ENCODE measurements around the gene SH3RF2. TPM values are rescaled to one million over a fixed set of nuclear protein-coding genes. Genes with fewer than 3 reads are reported as not detected.

SH3RF2 gene
- total RNA-seq, 2 experiments from 2014 or later: not detected

- POLR2A ChIA-PET: no interaction called here
- Mint-ChIP-seq H3K27ac (no peak overlapping the region), H3K27me3 (peaks cover 2% of the 10 kb centered on the region), H3K4me3 (no peak overlapping the region), H3K4me1 (no peaks in the 10 kb centered on the region), H3K9me3 (no peaks in the 10 kb centered on the region), H3K36me3 (no peaks in the 10 kb centered on the region)
- no peak for ATAC-seq (ENCODE audit: low read depth)
- DNase-seq: no peak
Measured at GRCh38 chr5:145912594-145912993, 23.8 kb upstream of the SH3RF2 start.

DNA sequence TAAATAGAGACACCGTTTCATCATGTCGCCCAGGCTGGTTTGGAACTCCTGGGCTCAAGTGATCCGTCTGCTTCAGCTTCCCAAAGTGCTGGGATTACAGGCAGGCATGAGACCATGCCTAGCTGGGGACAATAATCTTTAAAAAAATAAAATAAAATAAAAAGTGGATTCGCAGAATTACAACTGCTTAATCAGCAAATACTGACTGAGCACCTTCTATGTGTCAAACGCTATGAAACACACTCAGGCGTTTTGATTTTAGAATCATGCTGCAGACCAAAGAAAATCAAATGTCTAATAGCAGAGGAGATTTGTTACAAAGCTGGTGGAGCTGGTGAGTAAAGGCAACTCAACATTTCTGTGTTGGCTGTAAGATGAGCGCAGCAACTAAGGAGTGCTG is 22.7 kb upstream of the SH3RF2 start:
- no peak for DNase-seq
- Mint-ChIP-seq H3K9me3 (no peaks in the 10 kb centered on the region), H3K27me3 (no peaks in the 10 kb centered on the region), H3K36me3 (no peaks in the 10 kb centered on the region), H3K27ac (no peak overlapping the region), H3K4me1 (no peaks in the 10 kb centered on the region), H3K4me3 (no peak overlapping the region)
- POLR2A ChIA-PET: no interaction called here
- no peak for ATAC-seq (ENCODE audit: low read depth)

- Mint-ChIP-seq H3K27me3 (no peaks in the 10 kb centered on the region), H3K9me3 (no peaks in the 10 kb centered on the region), H3K4me1 (no peaks in the 10 kb centered on the region), H3K27ac (no peak overlapping the region), H3K36me3 (no peaks in the 10 kb centered on the region), H3K4me3 (no peak overlapping the region)
- POLR2A ChIA-PET: no interaction called here
- no peak for DNase-seq
- no peak for ATAC-seq (ENCODE audit: low read depth)
Measured at GRCh38 chr5:145915970-145916638, 20.3 kb upstream of the SH3RF2 start.

- Mint-ChIP-seq H3K4me3 (no peak overlapping the region), H3K27ac (no peak overlapping the region), H3K4me1 (no peaks in the 10 kb centered on the region), H3K36me3 (no peaks in the 10 kb centered on the region), H3K27me3 (no peaks in the 10 kb centered on the region), H3K9me3 (no peaks in the 10 kb centered on the region)
- ATAC-seq (ENCODE audit: low read depth) (no peak), DNase-seq (no peak)
- POLR2A ChIA-PET: no interaction called here
Measured at GRCh38 chr5:145917288-145917687, 19.1 kb upstream of the SH3RF2 start.

DNA sequence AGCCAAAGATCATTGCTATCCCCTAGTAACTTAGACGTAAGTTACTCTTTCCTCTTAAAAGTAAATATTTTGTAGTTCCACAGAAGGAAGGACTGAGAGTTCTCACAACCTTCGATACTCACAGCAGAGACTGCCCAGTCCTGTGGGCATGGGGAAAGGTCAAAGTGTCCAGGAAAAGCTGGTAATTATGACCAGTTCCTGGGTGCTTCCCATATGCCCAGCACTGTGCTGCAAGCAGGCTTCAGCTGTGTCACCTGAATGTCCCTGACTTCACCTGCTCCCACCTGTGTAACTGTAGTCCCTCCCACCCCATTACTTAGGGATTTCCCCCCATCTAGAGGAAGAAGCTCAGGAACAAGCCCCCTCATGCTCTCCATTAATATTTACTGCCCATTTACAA is 18.0 kb upstream of the SH3RF2 start:
- ATAC-seq (ENCODE audit: low read depth) (no peak), DNase-seq (no peak)
- no peak overlapping the region for H3K27ac Mint-ChIP-seq
- no peaks in the 10 kb centered on the region for H3K36me3 Mint-ChIP-seq
- H3K4me1 Mint-ChIP-seq: no peaks in the 10 kb centered on the region
- POLR2A ChIA-PET: no interaction called here
- H3K9me3 Mint-ChIP-seq: no peaks in the 10 kb centered on the region
- H3K4me3 Mint-ChIP-seq: no peak overlapping the region
- H3K27me3 Mint-ChIP-seq: no peaks in the 10 kb centered on the region

DNA sequence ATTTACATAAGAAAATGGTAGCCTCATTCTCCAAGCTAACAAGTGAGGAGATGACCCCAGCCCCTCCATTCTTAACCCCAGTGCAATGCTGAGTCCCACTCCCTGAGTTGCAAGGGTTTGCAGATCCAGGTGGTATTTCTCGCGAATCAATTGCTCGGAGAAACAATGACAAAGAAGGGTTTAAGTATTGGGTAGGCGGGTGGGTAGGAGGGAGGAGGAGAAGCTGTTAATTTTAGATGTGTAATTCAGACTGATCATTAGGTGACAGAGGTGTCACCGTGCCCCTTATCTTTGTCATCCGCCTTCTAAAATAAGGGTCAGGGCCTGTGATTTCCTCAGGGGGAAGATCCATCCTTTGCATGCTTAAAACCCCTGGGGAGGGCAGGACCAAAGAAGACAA is 17.0 kb upstream of the SH3RF2 start:
- Mint-ChIP-seq H3K27me3 (no peaks in the 10 kb centered on the region), H3K36me3 (no peaks in the 10 kb centered on the region), H3K27ac (no peak overlapping the region), H3K9me3 (no peaks in the 10 kb centered on the region), H3K4me1 (no peaks in the 10 kb centered on the region), H3K4me3 (no peak overlapping the region)
- DNase-seq (no peak), ATAC-seq (ENCODE audit: low read depth) (no peak)
- POLR2A ChIA-PET: no interaction called here

GRCh38 chr5:145920542-145921210 is 15.7 kb upstream of the SH3RF2 start:
- POLR2A ChIA-PET: no interaction called here
- H3K4me1 Mint-ChIP-seq: no peaks in the 10 kb centered on the region
- H3K4me3 Mint-ChIP-seq: no peak overlapping the region
- no peaks in the 10 kb centered on the region for H3K27me3 Mint-ChIP-seq
- DNase-seq: no peak
- no peak for ATAC-seq (ENCODE audit: low read depth)
- no peaks in the 10 kb centered on the region for H3K9me3 Mint-ChIP-seq
- no peak overlapping the region for H3K27ac Mint-ChIP-seq
- no peaks in the 10 kb centered on the region for H3K36me3 Mint-ChIP-seq

DNA sequence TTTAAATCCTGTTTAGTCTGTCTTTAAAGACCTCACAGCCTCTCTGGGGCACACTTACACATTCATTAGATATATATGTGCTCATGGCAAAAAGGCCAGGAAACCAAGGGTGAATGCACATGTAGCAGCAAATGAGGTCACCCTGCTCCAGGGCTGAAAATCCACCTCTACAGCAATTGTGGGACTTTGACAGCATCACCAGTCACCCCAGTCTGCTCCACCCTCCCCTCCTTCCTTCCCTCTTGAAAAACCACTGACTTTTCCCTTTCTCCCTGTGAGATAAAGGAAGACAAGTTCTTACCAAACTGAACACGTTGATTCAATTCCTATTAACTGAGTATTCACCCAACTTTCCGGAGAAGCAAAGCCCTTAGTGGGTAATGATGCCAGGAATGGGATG is 15.2 kb upstream of the SH3RF2 start:
- POLR2A ChIA-PET: no interaction called here

GRCh38 chr5:145922059-145922458 is 14.3 kb upstream of the SH3RF2 start:
- no peaks in the 10 kb centered on the region for H3K4me1 Mint-ChIP-seq
- DNase-seq (no peak), ATAC-seq (ENCODE audit: low read depth) (no peak)
- H3K9me3 Mint-ChIP-seq: no peaks in the 10 kb centered on the region
- H3K4me3 Mint-ChIP-seq: no peak overlapping the region
- POLR2A ChIA-PET: no interaction called here
- peaks cover 3% of the 10 kb centered on the region for H3K27me3 Mint-ChIP-seq
- no peak overlapping the region for H3K27ac Mint-ChIP-seq
- no peaks in the 10 kb centered on the region for H3K36me3 Mint-ChIP-seq

More for the DNA sequence above, 15.2 kb upstream of the SH3RF2 start:
- H3K27ac Mint-ChIP-seq: no peak overlapping the region
- H3K4me1 Mint-ChIP-seq: no peaks in the 10 kb centered on the region
- no peak for DNase-seq
- H3K36me3 Mint-ChIP-seq: no peaks in the 10 kb centered on the region
- no peak for ATAC-seq (ENCODE audit: low read depth)
- H3K9me3 Mint-ChIP-seq: no peaks in the 10 kb centered on the region
- H3K4me3 Mint-ChIP-seq: no peak overlapping the region
- peaks cover 3% of the 10 kb centered on the region for H3K27me3 Mint-ChIP-seq

DNA sequence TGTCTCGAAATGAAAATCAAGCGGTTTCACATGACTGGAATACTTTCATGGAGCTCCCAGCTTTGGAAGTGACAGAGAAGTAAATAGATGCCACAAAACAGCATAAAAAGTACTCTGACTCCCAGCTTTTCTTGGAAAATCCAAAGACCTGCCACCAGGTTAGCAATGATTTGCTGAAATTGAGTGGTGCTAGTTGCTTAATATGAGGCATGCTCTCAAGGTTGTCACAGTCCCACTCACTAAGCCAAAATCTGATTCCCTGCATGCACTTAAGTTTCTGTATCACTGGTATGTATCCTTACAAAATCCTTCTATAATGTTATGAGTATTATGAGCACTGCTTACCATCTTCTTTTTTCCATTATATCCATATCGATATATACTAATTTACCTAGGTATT is 13.0 kb upstream of the SH3RF2 start:
- Mint-ChIP-seq H3K27ac (no peak overlapping the region), H3K9me3 (no peaks in the 10 kb centered on the region), H3K27me3 (peaks cover 3% of the 10 kb centered on the region), H3K4me3 (no peak overlapping the region), H3K36me3 (no peaks in the 10 kb centered on the region), H3K4me1 (no peaks in the 10 kb centered on the region)
- POLR2A ChIA-PET: no interaction called here
- DNase-seq: no peak
- ATAC-seq (ENCODE audit: low read depth): no peak

DNA sequence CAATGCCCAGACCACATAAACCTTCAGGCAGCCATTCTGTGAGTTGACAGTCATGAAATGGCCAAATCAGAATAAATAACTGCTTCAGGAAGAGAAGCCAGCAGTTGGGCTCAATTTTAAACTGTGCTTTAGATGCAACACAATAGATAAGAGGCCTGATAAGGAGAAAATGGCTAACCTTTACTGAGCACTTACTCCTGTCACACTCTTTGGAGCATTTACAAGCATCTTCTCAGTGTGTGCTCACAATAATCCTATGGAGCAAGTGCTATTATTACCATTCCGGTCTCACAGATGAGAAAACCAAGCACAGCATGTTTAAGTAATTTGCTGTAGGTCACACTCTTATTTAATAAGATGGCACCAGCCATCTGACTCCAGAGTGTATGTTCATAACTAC is 11.5 kb upstream of the SH3RF2 start:
- ATAC-seq (ENCODE audit: low read depth): no peak
- H3K27ac Mint-ChIP-seq: no peak overlapping the region

GRCh38 chr5:145925353-145925752 is 11.0 kb upstream of the SH3RF2 start:
- no peaks in the 10 kb centered on the region for H3K36me3 Mint-ChIP-seq
- H3K27me3 Mint-ChIP-seq: peaks cover 3% of the 10 kb centered on the region
- no peaks in the 10 kb centered on the region for H3K4me1 Mint-ChIP-seq
- DNase-seq (no peak), ATAC-seq (ENCODE audit: low read depth) (no peak)
- POLR2A ChIA-PET: no interaction called here
- H3K4me3 Mint-ChIP-seq: no peak overlapping the region
- H3K27ac Mint-ChIP-seq: no peak overlapping the region
- no peaks in the 10 kb centered on the region for H3K9me3 Mint-ChIP-seq

More for the DNA sequence above, 11.5 kb upstream of the SH3RF2 start:
- H3K36me3 Mint-ChIP-seq: no peaks in the 10 kb centered on the region
- no peak overlapping the region for H3K4me3 Mint-ChIP-seq
- POLR2A ChIA-PET: no interaction called here
- DNase-seq: no peak
- H3K27me3 Mint-ChIP-seq: peaks cover 3% of the 10 kb centered on the region
- no peaks in the 10 kb centered on the region for H3K4me1 Mint-ChIP-seq
- no peaks in the 10 kb centered on the region for H3K9me3 Mint-ChIP-seq

DNA sequence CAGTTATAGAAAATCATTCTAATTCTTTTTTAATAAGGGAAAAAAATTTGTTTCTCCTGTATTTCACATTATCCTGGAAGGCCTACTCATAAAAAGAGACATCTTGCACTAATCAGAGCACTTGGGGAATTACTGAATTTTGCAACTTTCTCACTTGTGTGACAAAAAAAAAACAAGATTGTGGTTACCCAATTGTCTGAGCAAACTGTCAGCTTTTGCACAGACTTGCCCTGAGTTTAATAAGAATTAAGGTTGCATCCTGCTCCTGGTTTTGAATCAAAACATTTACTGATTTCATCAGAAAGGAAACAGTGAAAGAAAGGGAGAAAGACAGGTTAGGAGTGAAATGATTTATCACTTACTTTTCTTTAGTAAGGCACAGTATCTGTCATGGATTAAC is 10.6 kb upstream of the SH3RF2 start:
- POLR2A ChIA-PET: no interaction called here
- Mint-ChIP-seq H3K4me1 (no peaks in the 10 kb centered on the region), H3K27me3 (peaks cover 5% of the 10 kb centered on the region), H3K36me3 (no peaks in the 10 kb centered on the region), H3K27ac (no peak overlapping the region), H3K9me3 (no peaks in the 10 kb centered on the region), H3K4me3 (no peak overlapping the region)
- no peak for ATAC-seq (ENCODE audit: low read depth)
- DNase-seq: no peak

- no peak overlapping the region for H3K4me3 Mint-ChIP-seq
- H3K36me3 Mint-ChIP-seq: no peaks in the 10 kb centered on the region
- no peak for DNase-seq
- no peak overlapping the region for H3K27ac Mint-ChIP-seq
- no peak for ATAC-seq (ENCODE audit: low read depth)
- H3K9me3 Mint-ChIP-seq: no peaks in the 10 kb centered on the region
- peaks cover 8% of the 10 kb centered on the region for H3K4me1 Mint-ChIP-seq
- POLR2A ChIA-PET: no interaction called here
- peaks cover 20% of the 10 kb centered on the region for H3K27me3 Mint-ChIP-seq
Measured at GRCh38 chr5:145931718-145932117, 4.7 kb upstream of the SH3RF2 start.

Measured in activated naive CD8-positive, alpha-beta T cell treated with anti-CD3 and anti-CD28 coated beads, Interleukin-2, amount 10 ng/mL, durations not matched to agents 7 days and 5 days (primary cell).